HG03571 (cell line): ENCODE measurements around the gene CCDC182.

Source experiments
- ATAC-seq: cut with Tn5 transposase; IDR thresholded peaks from one replicate; pipeline ENCODE4 v1.9.1; 2021; ENCODE audit not compliant: unreplicated experiment

The CCDC182 gene

GRCh38 chr17:57701124-57701523 lies 44.0 kb downstream of the CCDC182 start:
- ATAC-seq, result no peak

GRCh38 chr17:57699751-57700219 lies 45.3 kb downstream of the CCDC182 start:
- ATAC-seq, result no peak

DNA sequence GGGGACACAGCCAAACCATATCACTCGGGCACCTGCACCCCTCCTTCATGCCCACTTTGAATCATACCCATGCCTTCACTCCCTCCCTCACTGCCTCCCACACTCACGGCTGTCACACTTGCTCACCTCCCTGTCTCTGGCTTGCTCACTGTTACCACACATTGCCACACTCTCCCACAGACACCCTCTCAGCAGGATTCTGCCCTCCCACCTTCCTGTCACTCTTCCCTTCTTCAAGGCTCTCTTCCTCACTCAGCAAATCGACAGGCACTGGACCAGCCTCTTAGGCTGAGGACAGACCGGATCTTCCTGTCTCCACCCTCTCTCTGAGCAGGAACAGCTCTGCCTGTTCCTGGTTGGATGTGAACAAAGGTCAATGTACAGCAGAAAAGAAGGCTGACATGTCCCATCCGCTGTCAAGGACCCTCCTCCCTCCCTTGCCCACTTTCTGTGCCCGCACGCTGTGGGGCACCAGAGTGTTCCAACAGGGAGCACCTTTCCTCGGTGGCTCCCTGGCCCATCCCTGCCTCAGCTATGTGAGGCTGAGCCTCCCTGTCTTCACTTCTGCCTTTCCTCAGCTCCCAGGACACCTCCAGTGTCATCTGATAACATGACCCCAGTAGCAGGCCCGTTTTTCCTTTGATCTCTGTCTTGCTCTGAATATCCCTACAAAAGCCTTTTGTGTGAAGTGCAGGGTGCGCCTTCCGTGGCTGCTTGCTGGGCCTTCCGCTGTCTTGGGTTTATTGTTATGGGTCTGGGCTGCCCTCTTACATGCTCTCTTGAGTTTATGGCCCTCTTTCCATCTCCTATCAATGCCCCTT lies 47.0 kb downstream of the CCDC182 start:
- ATAC-seq, result no peak

DNA sequence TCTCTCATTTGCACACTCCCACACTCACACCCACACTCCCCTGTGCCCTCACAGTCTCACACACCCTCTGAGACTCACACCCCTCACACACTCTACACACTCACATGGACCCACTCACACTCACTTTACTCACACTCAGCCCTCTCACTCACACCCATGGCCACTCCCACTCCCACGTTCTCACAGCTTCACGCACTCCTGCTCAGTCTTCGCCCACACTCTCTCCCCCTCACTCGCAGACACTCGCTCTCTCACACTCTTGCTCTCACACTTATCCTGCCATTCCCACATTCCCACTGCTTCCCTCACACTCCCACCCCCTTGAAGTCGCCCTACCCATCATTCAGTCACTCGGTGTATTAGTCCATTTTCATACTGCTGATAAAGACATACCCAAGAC lies 47.9 kb downstream of the CCDC182 start:
- no peak for ATAC-seq

DNA sequence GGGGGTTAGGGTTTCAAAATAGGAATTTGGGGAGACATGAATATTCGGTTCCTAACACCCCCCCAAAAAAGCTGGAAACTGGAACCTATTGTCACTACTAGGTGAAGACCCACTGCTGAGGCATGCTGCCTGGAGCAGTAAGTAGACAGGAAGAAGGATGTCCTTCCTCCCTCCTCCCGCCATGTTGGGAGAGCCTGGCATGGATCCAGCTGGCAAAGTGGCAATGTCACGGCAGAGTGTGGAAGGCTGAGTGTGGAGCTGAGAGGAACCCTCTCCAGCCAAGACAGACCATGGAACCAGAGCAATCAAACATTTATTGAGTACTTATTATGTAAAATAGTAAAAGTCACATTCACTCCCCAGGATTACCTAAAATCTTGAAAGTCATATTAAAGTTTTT lies 49.0 kb downstream of the CCDC182 start:
- ATAC-seq, result no peak
